Subcutaneous adipose tissue (tissue), 4 donors: ENCODE results near the gene TNS1. TPM values are rescaled to one million over a fixed set of nuclear protein-coding genes. Genes with fewer than 3 reads are reported as not detected.

Experiments
- CTCF ChIP-seq: fragments of 450-650 bp; IDR thresholded peaks from one replicate; pipeline ENCODE4 v1.5.1; 2016; ENCODE audit warnings: low read depth, mild to moderate bottlenecking, control low read depth, antibody characterized with exemption, moderate library complexity
- total RNA-seq, 4 donors: library from RNA; depleted of rRNA; stranded (reverse); fragments of >200 nt; gene quantifications; one replicate each; pipeline ENCODE4 v1.1.0, GENCODE V29; 2016

Gene TNS1
- total RNA-seq, 4 donors from 2014 or later: 310 to 1,168 (median 450) TPM

DNA sequence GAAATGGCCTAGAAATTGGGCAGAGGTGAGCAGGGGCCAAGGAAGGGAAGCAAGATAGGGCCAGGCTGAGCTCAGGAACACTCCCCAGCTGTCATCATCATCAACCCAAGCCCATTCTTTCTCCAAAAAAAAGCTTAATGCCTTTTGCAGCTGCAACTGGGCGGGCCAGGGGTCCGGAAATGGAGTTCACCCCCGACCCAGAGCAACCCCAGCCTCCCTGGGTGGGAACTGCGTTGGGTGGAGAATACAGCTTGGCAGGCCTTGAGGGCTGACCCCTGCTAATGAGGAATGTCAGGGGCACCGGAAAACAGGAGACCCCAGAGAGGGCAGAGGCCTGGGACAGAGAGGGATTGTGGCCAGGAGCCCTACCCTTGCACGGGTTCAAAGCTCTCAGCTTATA, 64.8 kb downstream of the TNS1 start:
- no peak for TF ChIP-seq CTCF

DNA sequence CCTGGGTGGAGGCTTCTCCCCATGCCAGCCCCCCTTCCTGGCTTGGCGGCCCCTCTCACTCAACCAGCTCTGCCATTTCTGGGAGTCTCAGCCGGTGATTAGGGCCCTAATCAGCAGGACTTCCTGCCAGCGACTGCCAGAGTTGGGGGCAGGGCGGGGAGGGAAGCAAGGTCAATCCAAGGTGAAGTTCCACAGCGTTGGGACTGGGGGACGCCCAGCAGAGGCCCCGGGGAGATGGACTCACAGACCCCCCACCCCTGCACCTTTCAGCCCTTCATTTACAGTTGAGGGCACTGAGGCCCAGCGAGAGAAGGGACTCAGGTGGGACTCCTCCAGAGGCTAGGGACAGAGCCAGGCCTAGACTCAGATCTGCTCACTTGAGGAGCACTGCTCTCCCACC, 65.3 kb downstream of the TNS1 start:
- TF ChIP-seq CTCF: no peak

DNA sequence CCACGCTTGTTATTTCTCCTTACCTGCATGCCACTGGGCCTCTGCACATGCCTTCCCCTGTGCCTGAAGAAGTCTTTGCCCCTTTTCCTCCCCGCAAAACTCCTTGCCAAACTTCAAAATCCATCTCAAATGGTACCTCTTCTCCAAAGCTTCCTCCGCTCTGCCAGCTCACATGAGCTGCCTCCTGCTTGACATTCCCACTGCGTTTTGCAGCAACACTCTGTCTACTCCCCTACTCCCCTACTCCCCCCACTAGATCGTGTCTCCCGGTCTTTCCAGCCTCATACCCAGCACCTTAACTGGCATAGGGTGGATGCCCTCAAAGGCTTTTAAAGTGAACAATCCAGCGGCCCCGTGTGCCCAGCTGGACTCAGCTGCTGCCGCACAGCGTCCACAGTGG, 65.8 kb downstream of the TNS1 start:
- TF ChIP-seq CTCF: no peak

DNA sequence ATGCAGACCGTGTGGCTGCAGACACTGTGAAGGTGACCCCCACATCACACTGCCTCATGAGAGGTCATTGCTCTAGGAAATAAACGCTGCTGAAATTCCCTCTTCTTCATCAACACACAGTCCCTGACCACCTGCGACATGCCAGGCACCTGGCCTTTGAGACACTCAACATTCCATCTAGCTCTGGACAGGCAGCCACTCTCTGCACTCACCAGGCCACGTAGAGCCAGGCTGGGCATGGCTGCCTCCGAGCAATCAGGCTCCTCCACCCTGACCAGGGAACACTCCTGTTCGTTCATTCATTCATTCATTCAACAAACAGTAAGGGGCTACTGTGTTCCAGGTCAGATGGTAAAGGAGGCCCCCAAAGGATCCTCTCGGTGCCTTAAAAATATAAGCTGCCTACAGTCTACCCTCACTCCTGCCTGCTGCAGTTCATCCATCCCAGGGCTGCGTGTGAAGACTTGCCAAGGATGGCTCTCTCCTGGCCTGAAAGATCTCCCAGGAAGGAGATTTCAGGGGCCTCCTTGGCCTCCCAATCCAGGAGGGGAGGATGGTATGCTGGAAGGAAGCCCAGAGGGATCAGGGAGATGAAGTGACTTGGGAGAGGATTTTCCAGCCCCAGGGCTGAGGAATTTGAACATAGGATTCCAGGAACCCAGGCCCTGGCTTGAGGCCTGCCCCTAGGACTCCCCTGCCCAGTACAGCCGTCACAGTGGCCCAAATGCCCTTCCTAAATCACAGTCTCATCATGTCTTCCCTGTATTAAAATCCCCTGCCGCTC, 66.7 kb downstream of the TNS1 start:
- no peak for TF ChIP-seq CTCF

- no peak for TF ChIP-seq CTCF
These were observed 67.4 kb downstream of the TNS1 start for GRCh38 chr2:217935235-217935879.

GRCh38 chr2:217934321-217935131, 68.3 kb downstream of the TNS1 start:
- no peak for TF ChIP-seq CTCF

DNA sequence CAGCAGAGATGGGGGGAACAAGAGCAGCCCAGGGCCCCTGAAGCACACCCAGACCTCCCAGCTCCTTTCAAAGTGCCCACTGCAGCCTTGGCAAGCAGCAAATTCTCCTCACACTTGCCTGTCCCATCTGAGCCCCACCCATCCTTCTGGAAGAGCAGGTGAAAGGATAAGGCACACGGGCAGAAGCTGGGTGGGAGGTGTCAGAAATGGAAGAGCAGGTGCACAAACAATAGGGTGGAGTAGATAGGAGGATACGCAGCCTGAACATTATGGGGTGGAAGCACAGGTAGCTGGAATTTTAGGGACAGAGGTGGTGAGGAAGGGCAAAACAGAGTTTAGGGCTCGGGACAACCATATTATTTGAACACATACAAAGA, 69.2 kb downstream of the TNS1 start:
- TF ChIP-seq CTCF: no peak
